ENCODE measurements around the gene EPHA1.

GRCh38 chr7:143407287-143408251, 1.1 kb downstream of the EPHA1 start:
- TF ChIP-seq CTCF (IDR thresholded peaks at IDR 0.05; ENCODE audit: low read depth, low read length, poor library complexity, severe bottlenecking) (no peak), EZH2phosphoT487 (IDR thresholded peaks at IDR 0.05; ENCODE audit: borderline replicate concordance, low read length) (no peak)
